GM19467 (cell line): Measurements from ENCODE around the gene MMP15.
"Not testable (repeated sequence)": the region's sequence is repeated elsewhere in the genome, so short reads cannot be mapped to it uniquely, and the experiment has no call there.

Experiments used
- ATAC-seq: cut with Tn5 transposase; IDR thresholded peaks from one replicate; pipeline ENCODE4 v1.9.1; 2021; ENCODE audit warnings: mild to moderate bottlenecking, moderate library complexity; ENCODE audit not compliant: unreplicated experiment

MMP15 gene

GRCh38 chr16:58085584-58086251 lies 60.2 kb downstream of the MMP15 start:
- ATAC-seq, result no peak

- no peak for ATAC-seq
Measured at GRCh38 chr16:58086381-58087208, 61.0 kb downstream of the MMP15 start.

GRCh38 chr16:58087209-58087913 lies 61.8 kb downstream of the MMP15 start:
- ATAC-seq, result no peak

GRCh38 chr16:58088091-58088490 lies 62.5 kb downstream of the MMP15 start:
- no peak for ATAC-seq

GRCh38 chr16:58090396-58090795 lies 64.8 kb downstream of the MMP15 start:
- not testable (repeated sequence) for ATAC-seq

- ATAC-seq, result no peak
Measured at GRCh38 chr16:58094026-58094425, 68.5 kb downstream of the MMP15 start.

GRCh38 chr16:58094791-58095574 lies 69.4 kb downstream of the MMP15 start:
- no peak for ATAC-seq

GRCh38 chr16:58095575-58095960 lies 70.0 kb downstream of the MMP15 start:
- ATAC-seq, result not testable (repeated sequence)

- ATAC-seq, result no peak
Measured at GRCh38 chr16:58096249-58096648, 70.7 kb downstream of the MMP15 start.
